ENCODE measurements around the gene PTGER1. TPM values are rescaled to one million over a fixed set of nuclear protein-coding genes. Genes with fewer than 3 reads are reported as not detected.

PTGER1 gene
- total and polyA plus RNA-seq, 2 donors (not counting 3 experiments of a cell fraction or from before 2014, with no cell fraction given): 0.21 to 0.40 TPM

GRCh38 chr19:14520543-14520942, 45.4 kb upstream of the PTGER1 start:
- H3K27ac ChIP-seq (ENCODE audit: insufficient read depth, low read depth, low read length): peak overlapping the region; percentile 65
- CTCF ChIA-PET: interaction anchor here (1.5 to 1.6 kb wide), 2 partner anchors 8 to 25 kb away, joined by 4 read pairs; partner anchors contain the start of gene GIPC1
- H3K9ac ChIP-seq (replicated peaks; ENCODE audit: extremely low read depth, insufficient read depth, low read length): no peak overlapping the region

More at GRCh38 chr19:14520543-14520942, 45.4 kb upstream of the PTGER1 start:
- FAIRE-seq (no peak), DNase-seq (ENCODE audit: low read depth, low spot score) (no peak)
- Histone ChIP-seq H3K36me3 (ENCODE audit: control insufficient read depth in 2 of 2, extremely low read depth in 1 of 2, insufficient read depth in 2 of 2, low read length in 2 of 2) (peaks cover 6 to 8% of the 10 kb centered on the region in 2 experiments), H4K20me1 (replicated peaks; ENCODE audit: control insufficient read depth, extremely low read depth, insufficient read depth, low read length) (no peaks in the 10 kb centered on the region), H3K9me3 (replicated peaks; ENCODE audit: control insufficient read depth, insufficient read depth, low read length) (no peaks in the 10 kb centered on the region), H3K4me3 (replicated peaks in 1 of 3; ENCODE audit: insufficient read depth in 1 of 3, low read depth in 1 of 3, low read length in 3 of 3) (no peak overlapping the region), H3K79me2 (ENCODE audit: control insufficient read depth, insufficient read depth, low read length) (peaks cover 24% of the 10 kb centered on the region), H3K4me1 (ENCODE audit: control insufficient read depth, extremely low read depth, insufficient read depth, low read length) (peaks cover 52% of the 10 kb centered on the region), H3K4me2 (ENCODE audit: insufficient read depth, low read length) (no peak overlapping the region), H3K9me1 (replicated peaks; ENCODE audit: control insufficient read depth, extremely low read depth, insufficient read depth, low read length) (no peaks in the 10 kb centered on the region), H2AFZ (ENCODE audit: low read depth, low read length) (no peak overlapping the region), H3K27me3 (ENCODE audit: control insufficient read depth in 2 of 2, insufficient read depth in 2 of 2, low read length in 2 of 2) (no peaks in the 10 kb centered on the region)
- BruUV-seq (replicated peaks): no TSS peak
- intact Hi-C loops (cut with micrococcal nuclease): no loop called here
- POLR2A ChIA-PET: no interaction called here
- TF ChIP-seq POLR2A (IDR thresholded peaks at IDR 0.05; ENCODE audit: low read depth, low read length): no peak
- TF ChIP-seq, protein P1, sequence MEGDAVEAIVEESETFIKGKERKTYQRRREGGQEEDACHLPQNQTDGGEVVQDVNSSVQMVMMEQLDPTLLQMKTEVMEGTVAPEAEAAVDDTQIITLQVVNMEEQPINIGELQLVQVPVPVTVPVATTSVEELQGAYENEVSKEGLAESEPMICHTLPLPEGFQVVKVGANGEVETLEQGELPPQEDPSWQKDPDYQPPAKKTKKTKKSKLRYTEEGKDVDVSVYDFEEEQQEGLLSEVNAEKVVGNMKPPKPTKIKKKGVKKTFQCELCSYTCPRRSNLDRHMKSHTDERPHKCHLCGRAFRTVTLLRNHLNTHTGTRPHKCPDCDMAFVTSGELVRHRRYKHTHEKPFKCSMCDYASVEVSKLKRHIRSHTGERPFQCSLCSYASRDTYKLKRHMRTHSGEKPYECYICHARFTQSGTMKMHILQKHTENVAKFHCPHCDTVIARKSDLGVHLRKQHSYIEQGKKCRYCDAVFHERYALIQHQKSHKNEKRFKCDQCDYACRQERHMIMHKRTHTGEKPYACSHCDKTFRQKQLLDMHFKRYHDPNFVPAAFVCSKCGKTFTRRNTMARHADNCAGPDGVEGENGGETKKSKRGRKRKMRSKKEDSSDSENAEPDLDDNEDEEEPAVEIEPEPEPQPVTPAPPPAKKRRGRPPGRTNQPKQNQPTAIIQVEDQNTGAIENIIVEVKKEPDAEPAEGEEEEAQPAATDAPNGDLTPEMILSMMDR (IDR thresholded peaks at IDR 0.05; ENCODE audit: extremely low read depth in 1 of 2, insufficient read depth in 1 of 2, low read depth in 1 of 2, low read length in 2 of 2): no peak
- TF ChIP-seq, protein P2, sequence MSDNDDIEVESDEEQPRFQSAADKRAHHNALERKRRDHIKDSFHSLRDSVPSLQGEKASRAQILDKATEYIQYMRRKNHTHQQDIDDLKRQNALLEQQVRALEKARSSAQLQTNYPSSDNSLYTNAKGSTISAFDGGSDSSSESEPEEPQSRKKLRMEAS (IDR thresholded peaks at IDR 0.05; ENCODE audit: insufficient read depth, insufficient read length): no peak
- no peak for TF ChIP-seq POLR2AphosphoS5 (IDR thresholded peaks at IDR 0.05; ENCODE audit: insufficient read depth, low read depth, low read length)
- no peak for TF ChIP-seq FOS (IDR thresholded peaks at IDR 0.05; ENCODE audit: borderline replicate concordance, insufficient read depth, low read length)
- TF ChIP-seq MYC (IDR thresholded peaks at IDR 0.05; ENCODE audit: low read depth, low read length): no peak
- no peak for TF ChIP-seq GATA2 (IDR thresholded peaks at IDR 0.05; ENCODE audit: insufficient read depth, insufficient read length, low read depth, low read length)
- no peak for TF ChIP-seq JUN (IDR thresholded peaks at IDR 0.05; ENCODE audit: borderline replicate concordance, insufficient read depth, insufficient read length, low read depth)
- no peak for TF ChIP-seq EZH2 (IDR thresholded peaks at IDR 0.05; ENCODE audit: borderline replicate concordance, low read depth, low read length, severe bottlenecking)
- dilution Hi-C loops (cut with MboI; ENCODE audit: extremely low pct_ligation_motif_present, low sequenced_read_pairs): no loop called here
